DND-41 (cell line): ENCODE results near the gene DUSP2.

Experiments used
- ATAC-seq: fragments of 200-7000 bp; cut with Tn5 transposase; 3 replicates; pipeline ENCODE4 v1.9.1; 2021; ENCODE audit warnings: low read depth; ENCODE audit not compliant: insufficient read depth
- DNase-seq: peaks from one replicate; pipeline ENCODE4 v3.0.0-alpha.2; 2020
- H2AFZ ChIP-seq: 2 replicates; pipeline ENCODE4 v1.6.0; 2012; ENCODE audit warnings: low read depth, low read length
- H3K27ac ChIP-seq: 2 replicates; pipeline ENCODE4 v1.5.1; 2012; ENCODE audit warnings: low read length, inconsistent platforms
- H3K27me3 ChIP-seq: fragments of 200-600 bp; sonication (generic); 2 replicates; pipeline ENCODE4 v1.6.0; 2012; ENCODE audit warnings: low read length, mild to moderate bottlenecking, inconsistent platforms; ENCODE audit not compliant: insufficient read depth, poor library complexity
- H3K36me3 ChIP-seq: 2 replicates; pipeline ENCODE4 v1.5.1; 2012; ENCODE audit warnings: low read length, inconsistent platforms; ENCODE audit not compliant: insufficient read depth
- H3K4me1 ChIP-seq: 2 replicates; pipeline ENCODE4 v1.5.1; 2012; ENCODE audit warnings: mild to moderate bottlenecking, low read length; ENCODE audit not compliant: insufficient read depth
- H3K4me2 ChIP-seq: 2 replicates; pipeline ENCODE4 v1.6.0; 2012; ENCODE audit warnings: mild to moderate bottlenecking, moderate library complexity, low read length, inconsistent platforms; ENCODE audit not compliant: insufficient read depth
- H3K4me3 ChIP-seq, 2 experiments: fragments of 200-600 bp in 1 of 2; shearing (Covaris generic) in 1 of 2; 2 replicates each; pipeline ENCODE4 v1.5.1; 2012 to 2016; ENCODE audit warnings: inconsistent platforms in 2 of 2, low read length in 2 of 2, mild to moderate bottlenecking in 2 of 2, low read depth in 1 of 2, moderate library complexity in 1 of 2
- H3K79me2 ChIP-seq: 2 replicates; pipeline ENCODE4 v1.6.0; 2012; ENCODE audit warnings: low read length, inconsistent platforms; ENCODE audit not compliant: insufficient read depth
- H3K9ac ChIP-seq: 2 replicates; pipeline ENCODE4 v1.6.0; 2012; ENCODE audit warnings: low read depth, mild to moderate bottlenecking, inconsistent platforms, low read length, moderate library complexity
- H3K9me3 ChIP-seq: 2 replicates; pipeline ENCODE4 v1.5.1; 2012; ENCODE audit warnings: low read length, moderate library complexity, mild to moderate bottlenecking, inconsistent platforms; ENCODE audit not compliant: insufficient read depth, severe bottlenecking
- H4K20me1 ChIP-seq: 2 replicates; pipeline ENCODE4 v1.6.0; 2012; ENCODE audit warnings: low read length; ENCODE audit not compliant: insufficient read depth
- EZH2 ChIP-seq: IDR thresholded peaks from 3 replicates; pipeline ENCODE4 v1.6.1; 2012; ENCODE audit warnings: borderline replicate concordance, low read depth, mild to moderate bottlenecking, moderate library complexity, low read length, inconsistent platforms; ENCODE audit not compliant: severe bottlenecking
- TF ChIP-seq, protein P1 (sequence below): IDR thresholded peaks from 2 replicates; pipeline ENCODE4 v1.5.1; 2012; ENCODE audit warnings: borderline replicate concordance, low read length, moderate library complexity, mild to moderate bottlenecking; ENCODE audit not compliant: poor library complexity, severe bottlenecking; ENCODE audit errors: extremely low read depth

Gene DUSP2

DNA sequence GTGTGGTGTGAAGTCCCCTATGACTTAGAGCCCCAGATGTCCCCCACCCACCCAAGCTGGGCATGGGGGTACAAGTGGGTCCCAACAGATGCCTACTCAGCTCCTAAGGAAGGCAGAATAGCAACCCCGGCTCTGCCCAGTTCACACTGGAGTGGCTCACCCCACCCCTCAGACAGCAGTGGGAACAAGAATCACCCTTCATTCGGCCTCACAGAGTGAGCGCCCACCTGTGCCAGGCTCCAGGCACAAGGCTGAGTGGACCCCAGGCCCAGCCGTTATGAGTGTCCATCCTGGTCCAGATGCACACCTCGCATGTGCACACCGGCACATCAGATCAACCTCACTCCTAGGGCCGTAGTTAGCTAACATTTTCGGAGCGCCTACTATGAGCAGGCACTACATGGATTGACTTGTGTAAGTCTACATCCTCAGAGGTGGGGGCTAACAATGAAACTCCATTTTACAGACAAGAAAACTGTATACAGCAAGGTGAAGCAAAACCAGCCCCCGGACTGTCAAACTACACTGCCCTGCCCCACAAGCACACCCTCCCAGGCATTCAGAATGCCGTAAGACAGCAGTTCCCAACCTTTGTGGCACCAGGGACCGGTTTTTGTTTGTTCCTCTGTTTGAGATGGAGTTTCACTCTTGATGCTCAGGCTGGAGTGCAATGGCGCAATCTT is 4.2 kb downstream of the DUSP2 start:
- H3K4me2 ChIP-seq: no peak overlapping the region
- peaks cover 14% of the 10 kb centered on the region for H3K79me2 ChIP-seq
- TF ChIP-seq, protein P1, sequence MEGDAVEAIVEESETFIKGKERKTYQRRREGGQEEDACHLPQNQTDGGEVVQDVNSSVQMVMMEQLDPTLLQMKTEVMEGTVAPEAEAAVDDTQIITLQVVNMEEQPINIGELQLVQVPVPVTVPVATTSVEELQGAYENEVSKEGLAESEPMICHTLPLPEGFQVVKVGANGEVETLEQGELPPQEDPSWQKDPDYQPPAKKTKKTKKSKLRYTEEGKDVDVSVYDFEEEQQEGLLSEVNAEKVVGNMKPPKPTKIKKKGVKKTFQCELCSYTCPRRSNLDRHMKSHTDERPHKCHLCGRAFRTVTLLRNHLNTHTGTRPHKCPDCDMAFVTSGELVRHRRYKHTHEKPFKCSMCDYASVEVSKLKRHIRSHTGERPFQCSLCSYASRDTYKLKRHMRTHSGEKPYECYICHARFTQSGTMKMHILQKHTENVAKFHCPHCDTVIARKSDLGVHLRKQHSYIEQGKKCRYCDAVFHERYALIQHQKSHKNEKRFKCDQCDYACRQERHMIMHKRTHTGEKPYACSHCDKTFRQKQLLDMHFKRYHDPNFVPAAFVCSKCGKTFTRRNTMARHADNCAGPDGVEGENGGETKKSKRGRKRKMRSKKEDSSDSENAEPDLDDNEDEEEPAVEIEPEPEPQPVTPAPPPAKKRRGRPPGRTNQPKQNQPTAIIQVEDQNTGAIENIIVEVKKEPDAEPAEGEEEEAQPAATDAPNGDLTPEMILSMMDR: no peak
- no peak for TF ChIP-seq EZH2
- H2AFZ ChIP-seq: no peak overlapping the region
- no peak overlapping the region for H3K4me3 ChIP-seq
- peaks cover 29% of the 10 kb centered on the region for H3K4me1 ChIP-seq
- H3K27me3 ChIP-seq: no peaks in the 10 kb centered on the region
- peaks cover 11% of the 10 kb centered on the region for H4K20me1 ChIP-seq
- DNase-seq (no peak), ATAC-seq (no peak)
- H3K9ac ChIP-seq: no peak overlapping the region
- no peaks in the 10 kb centered on the region for H3K9me3 ChIP-seq
- H3K27ac ChIP-seq: no peak overlapping the region
- peaks cover 12% of the 10 kb centered on the region for H3K36me3 ChIP-seq

DNA sequence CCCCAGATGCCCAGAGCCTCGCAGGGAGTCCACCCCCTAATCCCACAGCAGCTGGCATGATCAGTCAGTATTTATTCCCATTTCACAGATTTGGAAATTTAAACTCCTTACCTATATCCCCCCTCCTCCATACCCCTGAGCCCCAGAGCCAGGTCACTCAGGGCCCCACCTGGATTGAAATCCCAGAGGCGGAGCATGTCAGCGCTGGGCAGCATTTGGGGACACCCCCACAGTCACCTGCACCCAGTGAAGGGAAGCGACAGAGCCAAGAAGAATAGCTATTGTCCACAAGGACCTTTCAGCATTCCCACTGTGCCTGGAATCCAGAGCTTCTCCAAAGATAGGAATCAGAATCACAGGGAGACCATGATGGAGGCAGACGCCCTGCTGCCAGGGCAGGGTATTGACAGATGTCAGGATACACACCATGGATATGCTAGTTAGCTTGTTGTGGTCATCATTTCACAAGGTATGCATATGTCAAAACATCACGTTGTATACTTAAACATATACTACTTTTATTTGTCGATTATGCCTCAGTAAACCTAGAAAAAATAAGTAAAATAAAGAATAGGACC is 6.0 kb downstream of the DUSP2 start:
- H3K79me2 ChIP-seq: peaks cover 4% of the 10 kb centered on the region; the same call in 1 of the 2 replicates
- DNase-seq: no peak
- ATAC-seq: no peak
- no peak overlapping the region for H3K27ac ChIP-seq
- H2AFZ ChIP-seq: no peak overlapping the region
- peaks cover 10% of the 10 kb centered on the region for H4K20me1 ChIP-seq
- peaks cover 12% of the 10 kb centered on the region for H3K4me1 ChIP-seq
- no peak overlapping the region for H3K4me2 ChIP-seq
- peaks cover 10% of the 10 kb centered on the region for H3K36me3 ChIP-seq
- no peaks in the 10 kb centered on the region for H3K27me3 ChIP-seq
- H3K9ac ChIP-seq: no peak overlapping the region
- no peak for TF ChIP-seq EZH2
- TF ChIP-seq, protein P1: no peak
- no peak overlapping the region for H3K4me3 ChIP-seq
- H3K9me3 ChIP-seq: no peaks in the 10 kb centered on the region

DNA sequence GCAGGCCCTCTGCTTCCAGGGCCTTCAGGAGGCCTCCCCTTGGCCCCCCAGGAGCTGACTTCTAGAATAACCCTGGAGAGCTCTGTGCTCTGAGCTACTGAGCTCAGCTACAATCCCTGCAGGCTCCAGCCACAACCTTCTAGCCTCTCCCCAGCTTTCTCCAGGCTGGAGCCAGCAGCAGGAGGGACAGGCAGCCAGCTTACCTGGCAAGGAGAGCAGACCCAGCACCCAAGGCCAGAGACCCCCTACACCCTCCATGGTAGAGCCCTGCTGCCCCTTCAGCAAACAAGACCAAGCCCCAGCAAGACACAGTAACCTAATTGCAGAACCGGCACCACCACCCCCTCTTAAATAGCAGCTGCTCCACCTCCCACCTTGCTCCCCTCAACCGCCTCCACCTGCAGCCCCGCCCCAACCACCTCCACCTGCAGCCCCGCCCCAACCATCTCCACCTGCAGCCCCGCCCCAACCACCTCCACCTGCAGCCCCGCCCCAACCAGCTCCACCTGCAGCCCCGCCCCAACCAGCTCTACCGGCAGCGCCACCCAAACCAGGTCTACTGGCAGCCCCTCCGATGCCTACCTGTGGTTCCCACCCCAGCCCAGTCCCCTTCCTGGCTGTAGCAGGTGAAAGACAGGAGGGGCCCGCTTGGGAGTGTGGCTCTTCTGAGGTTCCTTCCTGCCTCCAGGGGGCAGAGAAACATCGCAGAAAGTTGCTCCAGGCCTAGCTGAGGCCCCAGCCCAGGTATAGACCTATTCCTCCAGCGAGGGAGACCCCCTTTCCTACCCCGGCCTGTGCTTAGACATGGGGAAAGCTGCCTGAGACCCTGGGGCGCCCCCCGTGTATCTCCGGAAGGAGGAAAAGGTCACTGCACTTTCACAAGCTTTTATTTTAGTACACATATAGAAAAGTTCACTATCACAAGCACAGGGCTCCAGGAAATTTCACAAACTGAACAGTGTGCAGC is 6.8 kb downstream of the DUSP2 start, which contains the start of gene ASTL:
Gene ASTL, minus strand, starts transcription at position 324 of the 967 bp plus-strand sequence. Its CDS starts 66 bp downstream, at position 258.
- Histone ChIP-seq H3K4me1 (peaks cover 3% of the 10 kb centered on the region; the same call in 1 of the 2 replicates), H2AFZ (no peak within 1 kb of the TSS), H3K36me3 (peaks cover 3% of the 10 kb centered on the region; the same call in 1 of the 2 replicates), H3K27ac (no peak within 1 kb of the TSS), H4K20me1 (0 out of 2 replicates have a peak, but pooled peaks cover 4% of the 10 kb centered on the region), H3K79me2 (no peaks in the 10 kb centered on the region), H3K4me3 (no peak within 1 kb of the TSS), H3K27me3 (no peaks in the 10 kb centered on the region), H3K9ac (no peak within 1 kb of the TSS), H3K4me2 (no peak within 1 kb of the TSS), H3K9me3 (no peaks in the 10 kb centered on the region)
- DNase-seq: peak; percentile 61
- TF ChIP-seq, protein P1: peak; percentile 72
- TF ChIP-seq EZH2: no peak
- ATAC-seq: peak; percentile 70
